GM12878 (cell line): Measurements from ENCODE around the gene SGSH. TPM values are rescaled to one million over a fixed set of nuclear protein-coding genes. Genes with fewer than 3 reads are reported as not detected.

Experiments used
- BACH1 ChIP-seq: fragments of 450-650 bp; IDR thresholded peaks from 2 replicates; pipeline ENCODE4 v1.6.1; 2017; ENCODE audit warnings: mild to moderate bottlenecking, borderline replicate concordance
- DPF2 ChIP-seq: fragments of 450-650 bp; IDR thresholded peaks from 2 replicates; pipeline ENCODE4 v1.6.1; 2017; ENCODE audit warnings: mild to moderate bottlenecking
- MTA3 ChIP-seq: IDR thresholded peaks from 2 replicates; pipeline ENCODE4 v1.6.1; 2012; ENCODE audit warnings: low read length, inconsistent platforms, borderline replicate concordance
- PAX5 ChIP-seq: IDR thresholded peaks from 2 replicates; pipeline ENCODE4 v1.6.1; 2011; ENCODE audit warnings: low read depth, low read length, borderline replicate concordance
- polyA plus RNA-seq, 11 experiments: library from polyadenylated mRNA; depleted of rRNA in 4 of 11; unstranded in 6 of 11; stranded (reverse) in 5 of 11; fragments of >200 nt; fragmentation: Nextera tagmentation in 4 of 11; fragmentation: Illumina TruSeq in 1 of 11; extraction: Ambion mirVana in 4 of 11; extraction: Trizol in 1 of 11; gene quantifications; 1 replicate in 1 of 11; 2 replicates in 10 of 11; pipeline versions ENCODE4 v1.2.1 to v1.2.3, GENCODE V29; 2011 to 2016; ENCODE audit warnings: inconsistent platforms in 2 of 11, missing spikeins in 2 of 11, low read depth in 1 of 11
- total RNA-seq, 4 experiments: library from RNA; depleted of rRNA in 3 of 4; stranded (reverse); fragments of >200 nt in 3 of 4; fragmentation: Illumina TruSeq in 1 of 4; extraction: Trizol in 1 of 4; gene quantifications; 2 replicates each; pipeline versions ENCODE4 v1.2.1 to v1.2.3, GENCODE V29; 2013 to 2021
- TF ChIP-seq, protein P1 (sequence below): fragments of 450-650 bp; IDR thresholded peaks from 2 replicates; pipeline ENCODE4 v1.6.1; 2017; ENCODE audit warnings: mild to moderate bottlenecking, moderate library complexity

Gene SGSH
- total and polyA plus RNA-seq, 10 of the 15 experiments (the other 5 are each of a cell fraction or from before 2014, with no cell fraction given) = 0.13 to 17.2 (median 6.0) TPM

DNA sequence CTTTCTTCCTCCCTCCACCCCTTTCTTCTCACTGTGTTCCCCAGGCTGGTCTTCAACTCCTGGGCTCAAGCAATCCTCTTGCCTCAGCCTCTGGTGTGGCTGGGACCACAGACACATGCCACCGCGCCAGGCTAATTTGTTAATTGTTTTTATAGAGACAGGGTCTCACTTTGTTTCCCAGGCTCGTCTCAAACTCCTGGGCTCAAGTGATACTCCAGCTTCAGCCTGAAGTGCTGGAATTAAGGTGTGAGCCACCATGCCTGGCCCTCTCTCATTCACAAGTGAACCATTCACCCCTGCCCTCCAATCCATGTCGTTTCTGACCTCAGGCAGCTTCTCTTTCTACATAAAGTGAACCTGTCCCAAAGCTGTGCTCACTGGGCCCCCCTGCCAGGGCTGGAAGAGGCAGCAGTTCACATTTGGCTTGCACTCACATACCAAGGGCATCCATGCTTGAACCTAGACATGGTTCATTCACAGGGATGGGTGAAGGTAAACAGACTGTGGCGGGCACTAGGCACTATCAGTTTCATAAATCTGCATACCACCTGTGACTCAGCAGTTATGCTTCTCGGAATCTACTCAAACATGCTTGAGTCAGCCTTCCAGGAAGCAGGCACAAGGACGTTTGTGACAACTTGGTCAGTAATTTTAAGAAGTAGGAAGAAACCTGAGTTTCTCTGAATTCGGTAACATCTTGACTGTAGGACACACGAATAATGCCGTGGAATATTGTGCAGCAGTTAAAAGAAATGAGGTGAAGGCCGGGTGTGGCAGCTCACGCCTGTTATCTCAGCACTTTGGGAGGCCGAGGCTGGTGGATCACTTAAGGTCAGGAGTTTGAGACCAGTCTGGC lies 34.5 kb upstream of the SGSH start (continued):
- TF ChIP-seq, protein P1, sequence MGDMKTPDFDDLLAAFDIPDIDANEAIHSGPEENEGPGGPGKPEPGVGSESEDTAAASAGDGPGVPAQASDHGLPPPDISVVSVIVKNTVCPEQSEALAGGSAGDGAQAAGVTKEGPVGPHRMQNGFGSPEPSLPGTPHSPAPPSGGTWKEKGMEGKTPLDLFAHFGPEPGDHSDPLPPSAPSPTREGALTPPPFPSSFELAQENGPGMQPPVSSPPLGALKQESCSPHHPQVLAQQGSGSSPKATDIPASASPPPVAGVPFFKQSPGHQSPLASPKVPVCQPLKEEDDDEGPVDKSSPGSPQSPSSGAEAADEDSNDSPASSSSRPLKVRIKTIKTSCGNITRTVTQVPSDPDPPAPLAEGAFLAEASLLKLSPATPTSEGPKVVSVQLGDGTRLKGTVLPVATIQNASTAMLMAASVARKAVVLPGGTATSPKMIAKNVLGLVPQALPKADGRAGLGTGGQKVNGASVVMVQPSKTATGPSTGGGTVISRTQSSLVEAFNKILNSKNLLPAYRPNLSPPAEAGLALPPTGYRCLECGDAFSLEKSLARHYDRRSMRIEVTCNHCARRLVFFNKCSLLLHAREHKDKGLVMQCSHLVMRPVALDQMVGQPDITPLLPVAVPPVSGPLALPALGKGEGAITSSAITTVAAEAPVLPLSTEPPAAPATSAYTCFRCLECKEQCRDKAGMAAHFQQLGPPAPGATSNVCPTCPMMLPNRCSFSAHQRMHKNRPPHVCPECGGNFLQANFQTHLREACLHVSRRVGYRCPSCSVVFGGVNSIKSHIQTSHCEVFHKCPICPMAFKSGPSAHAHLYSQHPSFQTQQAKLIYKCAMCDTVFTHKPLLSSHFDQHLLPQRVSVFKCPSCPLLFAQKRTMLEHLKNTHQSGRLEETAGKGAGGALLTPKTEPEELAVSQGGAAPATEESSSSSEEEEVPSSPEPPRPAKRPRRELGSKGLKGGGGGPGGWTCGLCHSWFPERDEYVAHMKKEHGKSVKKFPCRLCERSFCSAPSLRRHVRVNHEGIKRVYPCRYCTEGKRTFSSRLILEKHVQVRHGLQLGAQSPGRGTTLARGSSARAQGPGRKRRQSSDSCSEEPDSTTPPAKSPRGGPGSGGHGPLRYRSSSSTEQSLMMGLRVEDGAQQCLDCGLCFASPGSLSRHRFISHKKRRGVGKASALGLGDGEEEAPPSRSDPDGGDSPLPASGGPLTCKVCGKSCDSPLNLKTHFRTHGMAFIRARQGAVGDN = 0 out of 2 replicates have a peak, but pooled peaks have one; percentile 30
- peak; percentile 76; the same call in 1 of the 2 replicates for TF ChIP-seq PAX5
- peak; percentile 50; the same call in 1 of the 2 replicates for TF ChIP-seq MTA3
- TF ChIP-seq BACH1 = peak; percentile 100
- 0 out of 2 replicates have a peak, but pooled peaks have one; percentile 33 for TF ChIP-seq DPF2
